GM18499 (cell line): Measurements from ENCODE around the gene NDUFA3.

Experiments used
- ATAC-seq: cut with Tn5 transposase; IDR thresholded peaks from one replicate; pipeline ENCODE4 v1.9.1; 2021; ENCODE audit warnings: moderate number of reproducible peaks; ENCODE audit not compliant: insufficient read depth, unreplicated experiment

The NDUFA3 gene

DNA sequence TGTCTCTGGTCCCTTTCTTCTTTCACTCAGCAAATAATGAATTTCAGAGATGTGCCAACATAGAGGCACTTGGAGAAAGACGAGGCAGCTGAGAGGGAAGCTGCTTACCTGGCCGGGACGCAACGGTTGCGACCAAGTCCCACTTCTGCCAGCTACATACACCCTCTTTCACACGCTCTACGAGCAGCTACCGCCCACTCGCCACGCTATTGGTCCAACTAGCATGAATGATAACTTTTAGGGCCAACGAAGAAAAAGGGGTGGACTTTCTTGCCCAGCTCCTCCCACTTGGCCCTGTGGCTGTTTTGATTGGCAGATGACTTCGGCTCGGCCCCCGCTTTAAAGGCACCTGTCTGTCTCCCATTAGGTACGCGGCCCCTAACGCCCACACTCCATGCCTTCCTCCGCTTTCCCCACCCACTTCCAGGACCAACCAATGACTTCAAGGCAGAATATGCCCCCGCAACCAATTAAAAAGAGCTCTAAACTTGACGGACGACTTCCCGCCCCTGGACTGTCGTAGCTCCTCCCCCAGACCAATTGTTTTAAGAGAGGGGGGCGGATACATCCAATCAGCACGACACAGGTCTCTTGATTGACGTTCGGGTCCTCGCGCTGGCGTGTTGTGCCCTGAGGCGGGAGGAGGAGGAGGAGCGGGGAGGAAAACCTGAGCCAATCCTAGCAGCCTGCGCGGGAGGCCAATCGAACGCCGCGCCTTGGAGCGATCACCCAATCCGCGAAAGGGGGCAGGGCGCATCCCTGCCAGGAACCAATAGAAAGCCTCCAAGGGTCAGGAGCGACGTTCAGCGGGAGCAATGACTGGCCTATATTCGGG is 34.4 kb downstream of the NDUFA3 start:
- peak; percentile 64 for ATAC-seq

DNA sequence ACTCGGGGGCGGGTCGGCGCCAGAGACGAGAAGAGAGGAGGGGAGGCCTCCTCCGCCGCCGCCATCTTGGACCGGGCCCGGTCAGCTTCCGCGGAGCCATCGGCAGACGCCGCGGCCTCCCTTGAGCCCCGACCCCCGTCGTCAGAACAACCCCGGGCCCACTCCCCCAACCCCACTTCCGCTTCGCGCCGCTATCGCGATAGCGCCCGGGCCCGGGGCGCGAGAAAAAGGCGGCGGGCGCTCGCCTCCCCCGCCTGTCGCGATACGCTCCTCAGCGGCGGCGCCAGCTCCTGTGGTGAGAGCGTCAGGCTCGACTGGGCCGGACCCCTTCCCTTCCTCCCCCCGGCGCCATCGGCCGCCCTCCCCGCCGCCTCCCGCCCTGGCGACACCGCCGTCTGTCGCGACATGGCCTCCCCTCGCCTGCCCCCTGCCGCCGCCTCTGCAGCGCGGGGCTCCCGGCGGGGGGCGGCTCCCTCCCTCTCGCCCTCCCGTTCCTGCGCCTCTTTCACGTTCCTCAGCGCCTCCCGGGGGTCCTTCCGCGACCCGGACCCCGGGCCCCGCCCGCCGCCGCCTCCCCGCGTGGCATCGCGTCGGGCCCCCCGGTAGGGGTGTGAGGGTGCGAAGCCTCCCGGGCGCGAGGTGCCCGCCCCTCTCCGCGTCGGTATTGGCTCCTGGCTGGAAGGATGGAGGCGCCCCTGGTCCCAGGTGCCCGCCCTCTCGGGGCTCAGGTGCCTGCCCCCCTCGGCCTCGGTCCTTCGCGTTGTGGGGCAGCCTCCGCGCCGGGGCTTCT is 35.2 kb downstream of the NDUFA3 start, which contains the start of gene CNOT3:
Gene CNOT3, plus strand, starts transcription at position 64 of the 790 bp plus-strand sequence. CDS start 5,217 bp downstream, outside the sequence.
- no peak for ATAC-seq

DNA sequence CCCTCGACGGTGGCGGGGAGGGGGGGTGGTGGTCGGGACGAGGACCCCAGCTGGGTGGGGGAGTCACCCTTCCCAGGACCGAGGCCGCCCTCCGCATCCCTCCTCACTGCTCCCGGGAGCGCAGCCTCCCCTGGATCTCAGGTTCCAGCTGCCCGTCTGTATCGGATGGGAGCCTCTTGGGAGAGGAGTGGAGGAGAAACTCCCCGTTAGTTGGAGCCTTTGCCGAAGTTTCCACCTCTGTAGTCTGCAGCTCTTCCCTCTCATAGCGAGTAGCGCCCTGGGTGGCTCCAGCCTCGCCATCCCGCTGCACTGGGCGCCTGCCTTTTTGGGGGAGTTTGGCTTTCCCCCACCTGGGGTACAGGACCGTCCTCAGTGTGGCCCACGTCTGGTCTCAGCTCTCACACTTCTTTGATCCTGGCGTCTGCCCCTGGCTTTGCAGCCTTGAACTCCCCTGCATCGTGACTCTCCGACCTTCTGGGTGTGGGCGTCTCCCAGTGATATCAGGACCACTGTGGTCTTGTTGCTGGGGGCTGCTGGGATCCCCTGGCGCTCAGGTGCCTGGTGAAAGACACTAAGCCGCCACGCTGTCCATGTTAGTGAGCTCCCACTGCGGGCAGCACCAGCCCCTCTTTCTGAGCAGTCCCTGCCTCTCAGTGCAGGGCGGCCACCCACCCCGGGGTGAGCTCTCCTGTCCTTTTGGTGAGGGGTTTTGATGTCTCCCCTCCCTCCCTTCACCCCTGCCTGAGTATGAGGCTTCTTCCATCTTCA is 36.0 kb downstream of the NDUFA3 start:
- ATAC-seq, result no peak

DNA sequence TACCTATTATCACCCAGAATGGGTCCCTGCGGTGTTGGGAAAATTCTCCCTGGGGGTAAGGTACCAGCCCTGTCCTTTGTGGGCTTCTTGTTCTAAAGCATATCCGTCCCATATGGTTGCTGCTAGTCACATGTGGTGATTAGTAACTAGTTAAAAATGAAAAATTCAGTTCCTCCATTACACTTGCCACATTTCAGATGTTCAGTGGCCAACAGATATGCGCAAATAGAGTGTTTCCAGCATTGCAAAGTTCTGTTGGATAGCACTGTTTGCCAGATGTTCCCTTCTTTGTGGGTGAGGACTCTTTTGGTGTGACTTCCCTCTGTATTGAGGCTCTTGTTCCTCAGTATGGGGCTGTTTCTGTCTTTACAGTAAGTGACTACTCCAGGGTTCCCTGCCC is 38.7 kb downstream of the NDUFA3 start:
- ATAC-seq, result no peak

DNA sequence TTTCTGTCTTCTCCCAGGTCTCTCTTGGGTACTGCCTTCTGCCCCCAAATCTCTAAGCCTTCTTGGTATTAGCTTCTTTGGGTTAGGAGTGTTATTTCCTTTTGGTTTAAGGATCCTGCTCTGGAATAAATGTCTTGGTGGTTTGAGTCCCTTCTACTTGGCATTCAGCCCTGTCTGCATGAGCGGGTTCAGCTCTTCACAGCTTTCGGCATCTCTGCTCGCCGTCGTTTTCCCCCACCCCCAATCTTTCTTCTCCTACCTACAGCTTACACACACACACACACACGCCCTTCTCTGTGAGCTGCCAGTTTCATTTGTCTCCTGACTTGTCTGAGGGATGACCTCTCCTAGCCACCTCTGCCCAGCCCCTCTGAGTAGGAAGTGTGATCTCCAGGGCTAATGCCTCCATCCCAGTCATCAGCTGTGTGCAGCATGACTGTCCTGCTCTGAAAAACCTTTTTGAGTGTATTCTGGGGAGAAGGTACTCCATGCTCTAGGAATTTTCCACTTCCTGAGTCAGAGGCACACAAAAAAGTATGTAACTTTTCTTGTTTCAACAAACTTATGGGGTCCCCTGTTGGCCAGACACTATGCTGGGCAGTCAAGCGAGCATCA is 39.6 kb downstream of the NDUFA3 start:
- ATAC-seq, result no peak

DNA sequence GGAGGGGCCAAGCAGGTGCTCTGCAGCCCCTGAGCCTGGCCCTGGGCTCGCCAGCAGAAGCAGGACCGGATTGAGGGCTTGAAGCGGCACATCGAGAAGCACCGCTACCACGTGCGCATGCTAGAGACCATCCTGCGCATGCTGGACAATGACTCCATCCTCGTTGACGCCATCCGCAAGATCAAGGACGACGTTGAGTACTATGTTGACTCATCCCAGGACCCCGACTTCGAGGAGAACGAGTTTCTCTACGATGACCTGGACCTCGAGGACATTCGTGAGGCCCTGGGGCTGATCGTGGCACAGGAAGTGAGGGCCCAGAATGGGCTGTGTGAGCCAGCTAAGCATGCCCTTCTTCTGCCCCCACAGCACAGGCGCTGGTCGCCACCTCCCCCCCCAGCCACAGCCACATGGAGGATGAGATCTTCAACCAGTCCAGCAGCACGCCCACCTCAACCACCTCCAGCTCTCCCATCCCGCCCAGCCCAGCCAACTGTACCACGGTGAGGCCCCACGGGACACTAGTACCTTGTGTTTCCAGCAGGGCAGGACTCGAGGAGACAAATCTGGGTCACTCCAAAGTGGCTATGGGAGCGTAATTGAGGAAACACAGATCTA is 43.0 kb downstream of the NDUFA3 start:
- no peak for ATAC-seq

DNA sequence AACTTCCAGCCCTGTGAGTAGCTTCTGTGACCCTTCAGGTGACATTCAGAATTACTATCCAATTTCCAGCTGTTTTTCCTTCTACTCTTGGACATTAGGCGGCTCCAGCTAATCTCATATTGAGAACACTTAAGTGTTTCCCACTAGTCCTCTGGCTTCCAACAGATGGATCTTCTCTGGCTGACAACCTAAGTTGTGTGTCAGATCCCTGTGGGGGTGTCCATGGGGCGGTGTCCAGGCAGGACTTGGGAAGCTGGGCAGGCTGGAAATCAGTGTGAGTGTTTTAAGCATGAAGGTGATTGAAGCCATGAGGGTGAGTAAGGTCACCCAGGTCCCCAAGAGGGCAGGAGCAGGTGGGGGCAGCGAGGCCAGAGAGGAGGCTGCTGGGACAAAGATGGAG is 45.0 kb downstream of the NDUFA3 start:
- no peak for ATAC-seq

DNA sequence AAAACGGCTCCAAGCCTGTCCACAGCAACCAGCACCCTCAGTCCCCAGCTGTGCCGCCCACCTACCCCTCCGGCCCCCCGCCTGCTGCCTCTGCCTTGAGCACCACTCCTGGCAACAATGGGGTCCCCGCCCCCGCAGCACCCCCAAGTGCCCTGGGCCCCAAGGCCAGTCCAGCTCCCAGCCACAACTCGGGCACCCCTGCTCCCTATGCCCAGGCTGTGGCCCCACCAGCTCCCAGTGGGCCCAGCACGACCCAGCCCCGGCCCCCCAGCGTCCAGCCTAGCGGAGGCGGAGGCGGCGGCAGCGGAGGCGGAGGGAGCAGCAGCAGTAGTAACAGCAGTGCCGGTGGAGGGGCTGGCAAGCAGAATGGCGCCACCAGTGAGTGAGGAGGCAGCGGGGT is 45.5 kb downstream of the NDUFA3 start:
- ATAC-seq, result no peak

DNA sequence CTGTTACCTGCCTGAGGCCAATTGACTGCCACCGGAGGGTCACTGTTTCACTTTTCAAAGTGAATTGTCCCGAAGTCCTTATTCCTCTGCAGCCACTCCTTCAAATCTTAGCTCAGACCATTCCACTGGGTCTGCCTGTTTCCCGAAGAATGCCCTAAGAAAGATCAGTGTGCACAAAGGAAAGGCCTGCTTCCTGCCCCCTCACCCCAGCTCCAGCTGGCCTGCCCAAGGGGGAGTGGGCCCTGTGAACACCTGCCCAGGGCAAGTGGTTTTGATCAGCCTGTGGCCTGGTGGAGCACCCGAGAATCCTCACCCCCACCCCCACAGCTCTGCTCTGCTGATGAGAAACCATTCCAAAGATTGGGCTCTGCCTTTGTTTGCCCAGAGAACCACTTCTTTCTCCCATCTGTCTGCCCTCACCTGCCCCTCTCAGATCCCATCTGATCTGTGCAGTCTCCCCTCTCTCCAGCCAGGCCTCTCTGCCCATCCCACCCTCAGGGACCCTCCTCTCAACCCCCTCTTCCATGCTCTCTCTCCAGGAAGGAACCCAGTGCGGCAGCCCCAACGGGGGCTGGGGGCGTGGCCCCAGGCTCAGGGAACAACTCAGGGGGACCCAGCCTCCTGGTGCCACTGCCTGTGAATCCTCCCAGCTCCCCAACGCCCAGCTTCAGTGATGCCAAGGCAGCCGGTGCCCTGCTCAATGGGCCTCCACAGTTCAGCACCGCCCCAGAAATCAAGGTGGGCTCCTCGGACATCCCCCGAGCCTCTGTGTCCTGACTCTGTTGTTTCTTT is 46.6 kb downstream of the NDUFA3 start:
- no peak for ATAC-seq

DNA sequence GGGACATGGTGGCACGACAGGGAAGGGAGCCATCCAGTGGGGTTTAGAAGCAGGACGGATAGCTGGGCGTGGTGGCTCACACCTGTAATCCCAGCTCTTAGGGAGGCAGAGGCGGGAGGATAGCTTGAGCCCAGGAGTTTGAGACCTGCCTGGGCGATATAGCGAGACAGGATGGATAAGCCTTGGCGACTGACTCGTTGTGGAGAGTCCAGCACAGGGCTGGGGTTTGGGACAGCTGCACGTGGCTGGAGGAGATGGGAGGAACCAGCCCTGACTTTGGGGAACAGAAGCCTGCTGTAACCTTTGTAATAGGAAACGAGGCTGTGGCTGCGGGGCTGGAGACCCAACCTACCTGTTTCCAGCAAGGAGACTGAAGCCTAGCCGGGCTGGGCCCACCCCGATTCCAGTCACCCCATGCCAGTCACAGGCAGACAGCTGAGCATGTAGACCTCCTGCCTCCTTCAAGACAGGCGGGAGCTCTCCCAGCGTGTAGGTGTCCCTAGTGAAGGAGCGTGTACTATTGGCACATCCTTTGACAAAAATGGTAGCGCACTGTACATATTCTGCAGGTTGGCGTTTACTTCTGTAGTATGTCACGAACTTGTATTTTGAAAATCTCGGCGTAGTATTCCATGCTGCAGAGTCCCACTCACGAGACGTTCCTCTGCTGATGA is 48.8 kb downstream of the NDUFA3 start:
- no peak for ATAC-seq

DNA sequence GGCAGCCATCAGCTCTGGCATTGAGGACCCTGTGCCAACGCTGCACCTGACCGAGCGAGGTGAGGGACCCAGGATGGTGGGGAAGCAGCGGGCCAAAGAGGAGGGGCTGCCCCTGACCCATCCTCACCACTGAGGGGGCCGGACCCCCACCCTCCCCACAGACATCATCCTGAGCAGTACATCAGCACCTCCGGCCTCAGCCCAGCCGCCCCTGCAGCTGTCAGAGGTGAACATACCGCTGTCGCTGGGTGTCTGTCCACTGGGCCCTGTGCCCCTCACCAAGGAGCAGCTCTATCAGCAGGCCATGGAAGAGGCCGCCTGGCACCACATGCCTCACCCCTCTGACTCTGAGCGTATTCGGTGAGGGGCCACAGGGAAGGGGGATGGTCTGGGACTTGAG is 49.6 kb downstream of the NDUFA3 start:
- no peak for ATAC-seq

DNA sequence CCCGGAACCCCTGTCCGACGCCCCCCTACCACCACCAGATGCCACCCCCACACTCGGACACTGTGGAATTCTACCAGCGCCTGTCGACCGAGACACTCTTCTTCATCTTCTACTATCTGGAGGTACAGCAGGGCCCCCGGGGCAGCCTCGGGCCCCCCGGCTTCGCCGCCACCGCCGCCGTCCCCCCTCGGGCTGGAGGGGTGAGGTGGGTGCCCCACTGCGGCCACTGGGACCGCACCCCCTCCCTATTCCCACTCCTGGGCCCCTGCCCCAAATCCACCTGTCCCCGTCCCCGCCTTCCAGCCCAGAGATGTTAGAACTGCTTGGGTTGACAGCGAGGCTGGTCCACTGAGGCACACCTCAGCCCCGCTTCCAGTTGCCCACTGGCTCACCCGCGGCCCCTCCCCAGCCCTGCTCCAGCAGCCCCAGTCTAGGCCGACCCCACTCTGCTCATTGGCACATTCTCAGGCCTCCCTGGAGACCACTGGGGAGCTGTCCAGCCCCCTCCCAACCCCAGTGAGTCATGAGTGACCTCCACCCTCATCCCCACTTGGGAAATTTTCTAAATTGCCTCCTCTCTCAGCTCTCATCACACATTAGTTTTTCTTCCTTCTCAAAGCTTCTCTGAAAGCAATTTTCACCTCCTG is 50.3 kb downstream of the NDUFA3 start:
- ATAC-seq, result no peak

DNA sequence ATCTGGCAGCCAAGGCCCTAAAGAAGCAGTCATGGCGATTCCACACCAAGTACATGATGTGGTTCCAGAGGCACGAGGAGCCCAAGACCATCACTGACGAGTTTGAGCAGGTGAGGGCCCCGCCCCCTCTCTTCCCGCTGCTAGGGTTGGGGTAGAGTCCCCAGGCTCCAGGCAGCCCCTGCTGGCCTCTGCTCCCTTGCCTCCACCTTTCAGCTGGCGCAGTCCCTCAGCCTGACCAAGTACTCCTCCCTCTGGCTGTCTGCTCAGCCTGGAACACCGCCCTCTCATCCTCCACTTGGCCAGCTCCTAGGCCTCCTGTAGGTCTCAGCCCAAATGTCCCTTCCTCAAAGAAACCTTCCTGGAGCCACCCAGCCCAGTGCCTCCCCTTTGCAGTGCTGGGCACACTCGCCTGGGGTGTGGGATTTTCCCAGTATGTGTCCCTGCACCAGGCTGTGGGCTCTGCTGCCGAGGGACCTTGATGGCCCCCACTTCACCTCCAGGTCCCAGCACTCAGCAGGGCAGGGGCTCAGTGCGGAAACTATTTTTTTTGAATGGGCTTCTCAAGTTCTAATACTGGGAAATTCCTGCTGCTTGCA is 51.2 kb downstream of the NDUFA3 start:
- no peak for ATAC-seq

DNA sequence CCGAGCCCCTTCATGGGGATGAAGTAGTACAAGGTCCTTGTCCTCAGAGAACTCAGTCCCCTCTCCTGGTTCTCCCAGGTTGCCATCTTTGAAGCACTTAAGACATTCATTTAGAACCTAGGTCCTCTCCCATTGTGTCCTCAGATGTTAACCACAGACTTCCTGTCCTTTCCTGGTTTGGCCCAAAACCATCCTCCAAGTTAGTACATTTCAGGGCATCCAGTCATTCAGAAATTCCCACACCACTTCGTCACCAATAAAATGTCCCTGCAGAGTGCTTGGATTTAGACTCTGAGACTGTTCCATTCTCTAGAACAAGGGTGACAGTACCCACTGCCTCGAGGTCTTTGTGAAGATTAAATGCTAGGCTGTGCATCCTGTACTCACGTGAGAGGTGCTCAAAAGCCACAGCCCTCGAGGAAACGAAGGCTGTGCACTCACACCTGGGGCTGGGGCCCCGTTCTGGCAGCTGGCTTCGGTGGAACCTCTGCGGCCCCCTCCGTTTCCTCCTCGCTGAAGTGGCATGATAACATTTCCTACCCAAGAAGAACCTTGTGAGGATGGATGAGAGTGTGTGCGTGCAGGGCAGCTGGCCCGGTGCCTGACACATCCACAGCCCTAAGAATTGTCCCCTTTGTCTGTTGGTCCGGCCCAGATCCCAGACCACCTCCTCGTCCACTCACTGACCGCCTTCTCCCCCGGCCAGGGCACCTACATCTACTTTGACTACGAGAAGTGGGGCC is 52.1 kb downstream of the NDUFA3 start:
- ATAC-seq, result no peak

DNA sequence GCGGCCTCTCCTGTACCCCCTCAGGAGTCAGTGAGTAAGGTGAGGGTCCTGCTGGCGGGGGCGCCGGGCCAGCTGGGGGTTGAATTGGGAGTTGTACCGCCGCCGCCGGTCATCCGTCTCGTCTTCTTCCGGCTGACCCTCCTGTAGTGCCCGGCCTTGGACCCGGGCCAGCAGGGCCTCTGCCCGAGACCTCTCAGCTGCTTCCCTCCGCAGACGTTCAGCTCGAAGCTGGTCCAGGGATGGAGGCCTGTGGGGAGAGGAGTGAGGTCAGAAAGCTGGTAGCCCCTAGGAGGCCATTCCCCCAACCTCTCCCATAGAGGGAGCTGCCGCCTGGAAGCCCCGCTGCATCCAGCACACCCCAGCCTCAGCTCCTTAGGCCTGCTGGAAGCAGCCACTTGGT is 53.0 kb downstream of the NDUFA3 start:
- ATAC-seq, result no peak

DNA sequence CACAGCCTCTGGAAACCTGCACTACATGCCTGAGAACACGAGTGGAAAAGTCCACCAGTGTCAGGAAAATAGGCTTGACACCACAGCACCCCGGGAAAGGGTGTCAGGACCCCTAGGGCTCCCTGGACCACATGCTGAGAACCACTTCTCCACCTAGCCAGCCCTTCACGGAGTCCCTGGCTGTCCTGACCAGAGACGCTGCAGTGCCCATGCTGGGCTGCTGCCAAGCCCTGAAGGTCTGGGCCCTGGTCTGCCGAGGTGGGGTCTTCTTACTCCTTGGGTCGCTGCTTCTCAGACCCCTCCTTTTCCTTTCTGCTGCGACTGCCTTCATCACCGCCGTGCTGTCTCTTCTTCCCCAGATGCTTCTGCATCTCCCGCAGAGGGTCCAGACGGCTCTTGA is 53.8 kb downstream of the NDUFA3 start:
- no peak for ATAC-seq

DNA sequence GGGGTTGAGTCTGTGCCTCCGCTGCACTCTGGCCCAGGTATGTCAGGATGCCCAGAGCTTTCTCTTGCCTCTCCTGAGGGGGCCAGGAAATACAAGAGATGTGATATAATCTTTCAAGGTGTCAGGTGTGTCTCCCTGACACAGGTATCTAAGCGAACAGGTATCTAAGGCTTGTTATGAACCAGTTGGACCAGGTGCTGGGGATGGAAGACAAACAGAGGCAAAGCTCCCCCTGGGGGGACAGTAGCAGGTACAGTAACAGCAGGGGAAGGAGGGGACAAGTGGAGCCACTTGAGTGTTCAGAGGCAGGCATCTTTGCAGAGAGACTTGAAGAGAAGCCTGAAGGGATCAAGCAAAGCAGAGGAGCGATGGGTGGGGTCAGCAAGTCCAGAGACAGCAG is 54.3 kb downstream of the NDUFA3 start:
- ATAC-seq, result no peak
